RCC 7860 (cell line): ENCODE measurements around the gene MYL11.

Source experiments
- DNase-seq: peaks from one replicate; pipeline ENCODE4 v3.0.0-alpha.2; 2015; ENCODE audit warnings: low spot score
- FAIRE-seq: peaks from 2 replicates; lab custom pipeline; 2012; peaks lifted over from hg19 to GRCh38; lab: Jason Lieb, UNC

MYL11 gene

DNA sequence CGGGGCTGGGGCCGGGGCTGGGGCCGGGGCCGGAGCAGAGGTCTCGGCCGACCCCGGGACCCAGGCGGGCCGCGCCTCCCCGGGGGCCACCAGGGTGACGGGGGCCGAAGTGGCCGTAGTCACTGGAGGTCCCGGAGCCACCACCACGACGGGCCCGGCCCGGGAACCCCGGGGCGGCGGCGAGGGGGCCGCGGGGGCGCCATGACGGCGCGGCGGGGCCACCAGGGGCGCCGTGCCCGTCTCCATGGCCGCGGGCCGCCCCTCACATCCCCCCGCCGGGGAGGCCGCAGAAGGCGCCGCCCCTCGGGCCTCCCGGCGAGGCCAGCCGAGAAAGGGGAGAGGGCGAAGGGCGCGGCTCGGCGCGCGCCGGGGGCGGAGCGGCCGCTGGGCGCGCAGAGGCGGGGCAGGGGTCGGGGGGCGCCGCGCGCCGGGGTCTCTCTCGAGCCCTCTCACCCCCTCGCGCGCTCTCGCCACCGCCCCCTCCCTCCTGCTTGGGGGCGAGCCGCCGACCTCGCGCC lies 4.6 kb upstream of the MYL11 start:
- no peak for FAIRE-seq
- no peak for DNase-seq

DNA sequence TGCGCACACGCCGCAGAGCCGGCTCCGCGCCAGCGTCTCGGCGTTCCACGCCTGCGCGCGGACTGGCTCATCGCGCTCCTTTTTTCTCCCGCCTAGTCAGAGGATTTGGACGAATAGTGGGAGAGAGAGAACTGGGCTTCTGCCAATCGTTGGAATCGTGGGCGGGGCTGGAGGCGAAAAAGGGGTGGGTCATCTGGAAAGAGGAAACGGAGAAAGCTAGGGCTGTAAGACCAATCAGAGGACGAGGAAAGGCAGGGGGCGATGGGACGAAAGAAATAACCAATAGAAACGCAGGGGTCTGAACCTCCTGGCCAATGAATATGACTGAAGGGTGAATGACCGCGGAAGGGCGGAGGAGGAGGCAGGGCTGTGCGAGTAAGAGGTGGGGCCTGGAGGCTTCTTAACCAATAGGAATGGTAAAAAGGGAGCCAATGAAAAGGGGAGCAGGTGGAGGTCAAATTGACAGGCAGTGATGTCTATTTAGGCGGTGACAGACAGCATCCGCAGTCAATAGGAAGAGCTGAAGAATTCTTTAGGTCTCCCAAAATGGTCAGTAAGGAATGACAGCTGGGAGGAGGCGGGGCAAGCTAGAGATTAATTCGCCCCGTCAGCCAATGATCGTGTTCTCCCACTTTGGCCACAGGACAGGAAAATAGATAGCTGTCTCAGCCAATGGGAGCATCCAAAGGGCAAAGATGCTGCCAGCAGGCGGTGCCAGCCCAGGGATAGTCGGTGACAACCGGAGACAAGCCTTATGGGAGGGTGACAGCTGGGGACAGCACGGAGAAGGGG lies 4.0 kb upstream of the MYL11 start, which contains the start of gene TBC1D10B:
TSS of gene TBC1D10B (minus strand) at position 39 of the 792 bp plus-strand sequence. CDS start 311 bp downstream, outside the sequence.
- FAIRE-seq (peak; percentile 98), DNase-seq (peak; percentile 100)

- FAIRE-seq (no peak), DNase-seq (no peak)
These were observed 3.3 kb upstream of the MYL11 start for GRCh38 chr16:30371248-30371816.

- FAIRE-seq (no peak), DNase-seq (no peak)
These were observed 2.4 kb upstream of the MYL11 start for GRCh38 chr16:30372038-30372712.

GRCh38 chr16:30372725-30373124 lies 1.9 kb upstream of the MYL11 start:
- FAIRE-seq (no peak), DNase-seq (no peak)

DNA sequence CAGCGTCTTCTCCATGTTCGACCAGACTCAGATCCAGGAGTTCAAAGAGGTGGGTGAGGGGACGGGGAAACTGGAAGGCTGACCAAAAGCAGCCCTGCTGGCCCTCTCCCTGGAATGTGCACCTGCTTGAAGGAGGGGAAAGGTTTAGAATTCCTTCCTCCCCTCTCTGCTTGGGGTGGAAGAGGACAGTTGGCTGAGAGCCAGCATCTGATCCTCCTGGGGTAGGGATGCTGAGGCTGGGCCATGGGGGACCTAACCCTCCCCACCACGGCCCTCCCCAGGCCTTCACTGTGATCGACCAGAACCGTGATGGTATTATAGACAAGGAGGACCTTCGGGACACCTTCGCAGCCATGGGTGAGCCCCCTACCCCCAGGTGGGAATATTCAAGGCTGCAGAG lies 1.3 kb downstream of the MYL11 start:
- no peak for DNase-seq
- no peak for FAIRE-seq

DNA sequence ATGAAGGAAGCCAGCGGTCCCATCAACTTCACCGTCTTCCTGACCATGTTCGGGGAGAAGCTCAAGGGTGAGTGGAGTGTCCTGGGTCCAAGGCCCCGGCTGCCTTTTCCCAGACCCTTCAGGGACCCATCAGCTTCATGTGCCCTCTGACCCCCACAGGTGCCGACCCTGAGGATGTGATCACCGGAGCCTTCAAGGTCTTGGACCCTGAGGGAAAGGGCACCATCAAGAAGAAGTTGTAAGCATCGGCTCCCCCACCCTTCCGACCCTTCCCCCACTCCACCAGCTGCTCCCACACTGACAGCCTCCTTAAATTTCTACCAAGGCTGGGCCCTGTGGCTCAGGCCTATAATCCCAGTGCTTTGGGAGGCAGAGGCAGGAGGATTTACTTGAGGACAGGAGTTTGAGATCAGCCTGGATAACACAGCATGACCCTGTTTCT lies 1.9 kb downstream of the MYL11 start:
- no peak for FAIRE-seq
- DNase-seq, result no peak

DNA sequence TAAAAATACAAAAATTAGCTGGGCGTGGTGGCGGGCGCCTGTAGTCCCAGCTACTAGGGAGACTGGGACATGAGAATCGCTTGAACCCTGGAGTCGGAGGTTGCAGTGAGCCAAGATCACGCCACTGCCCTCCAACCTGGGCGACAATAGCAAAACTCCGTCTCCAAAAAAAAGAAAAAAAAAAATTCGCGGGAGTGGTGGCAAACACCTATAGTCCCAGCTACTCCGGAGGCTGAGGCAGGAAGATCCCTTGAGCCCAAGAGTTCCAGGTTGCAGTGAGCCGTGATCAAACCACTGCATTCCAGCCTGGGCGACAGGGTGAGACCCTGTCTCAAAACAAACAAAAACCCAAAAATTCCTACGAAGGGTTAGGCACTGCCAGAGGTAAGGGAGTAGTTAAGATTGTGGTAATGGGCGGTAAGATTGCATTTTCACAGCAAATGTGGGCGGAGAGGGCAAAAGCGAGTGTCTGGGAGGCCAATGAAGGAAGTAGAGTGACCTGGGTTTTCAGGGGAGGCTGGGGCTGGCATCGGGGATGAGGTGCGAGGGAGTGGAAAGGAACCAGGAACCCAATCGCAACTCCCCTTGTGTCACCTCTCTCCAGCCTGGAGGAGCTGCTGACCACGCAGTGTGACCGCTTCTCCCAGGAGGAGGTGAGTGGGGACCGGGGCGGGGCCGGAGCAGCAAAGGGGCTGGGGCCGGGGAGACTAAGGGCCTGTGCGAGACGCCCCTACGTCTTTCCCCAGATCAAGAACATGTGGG lies 2.6 kb downstream of the MYL11 start:
- no peak for FAIRE-seq
- no peak for DNase-seq

DNA sequence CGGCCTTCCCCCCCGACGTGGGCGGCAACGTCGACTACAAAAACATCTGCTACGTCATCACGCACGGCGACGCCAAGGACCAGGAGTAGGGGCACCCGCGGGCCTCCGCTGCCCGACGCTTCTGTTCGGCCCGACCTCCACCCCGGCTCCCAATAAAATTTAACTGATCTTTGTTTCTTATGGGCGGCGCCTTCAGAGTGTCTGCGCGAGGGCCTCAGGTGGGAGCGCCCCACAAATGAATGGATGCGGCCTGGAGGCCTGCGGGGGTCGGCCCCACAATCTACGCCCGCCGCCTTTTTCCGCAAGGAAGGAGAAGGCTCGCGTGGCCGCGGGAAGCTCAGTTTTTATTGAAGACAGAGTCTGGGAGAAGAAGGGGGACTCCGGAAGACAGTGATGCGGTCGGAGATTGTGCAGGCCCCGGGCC lies 3.2 kb downstream of the MYL11 start:
- no peak for FAIRE-seq
- peak; percentile 62 for DNase-seq

DNA sequence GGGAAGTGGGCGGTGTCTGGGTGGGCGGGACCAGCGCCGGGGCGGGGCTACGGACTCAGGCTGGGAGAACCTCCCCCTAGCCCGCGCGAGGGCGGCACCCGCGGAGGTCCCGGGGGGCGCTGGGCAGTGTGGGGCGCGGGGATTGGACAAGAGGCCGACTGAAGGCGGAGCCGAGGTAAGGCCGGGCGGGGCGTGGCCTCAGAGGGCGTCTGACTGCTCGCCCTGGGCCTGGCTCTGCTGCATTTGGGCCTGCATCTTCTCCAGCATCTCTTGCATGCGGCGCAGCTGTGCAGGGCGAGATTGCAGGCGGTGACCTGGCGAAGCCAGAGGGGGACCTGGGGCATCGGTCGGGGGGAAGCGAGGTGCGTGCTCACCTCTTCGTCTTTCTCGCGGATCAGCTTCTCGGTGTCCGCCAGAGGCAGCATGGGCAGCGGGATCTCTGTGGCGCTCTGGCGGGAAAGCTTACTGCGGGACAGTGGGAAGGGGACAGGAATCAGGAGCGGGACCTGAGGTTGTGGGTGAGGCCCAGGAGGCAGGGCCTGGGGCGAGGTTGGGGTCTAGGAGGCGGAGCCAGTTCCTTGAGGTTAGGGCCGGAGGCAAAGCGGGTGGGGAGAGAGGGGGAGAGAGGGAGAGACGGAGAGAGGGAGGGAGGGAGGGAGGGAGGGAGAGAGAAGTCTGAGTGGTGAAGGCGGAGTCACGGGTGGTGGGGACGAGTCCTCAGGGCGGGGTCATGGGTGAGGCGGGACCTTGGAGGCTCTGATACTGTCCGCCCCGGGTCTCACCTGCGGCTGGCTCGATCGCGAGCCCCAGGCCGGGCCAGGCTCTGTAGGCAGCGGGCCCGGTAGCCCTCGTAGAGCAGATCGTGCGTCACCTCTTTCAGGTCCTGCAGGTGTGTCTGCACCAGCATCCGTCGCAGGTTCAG lies 3.9 kb downstream of the MYL11 start:
- FAIRE-seq (peak; percentile 35), DNase-seq (peak; percentile 86)

DNA sequence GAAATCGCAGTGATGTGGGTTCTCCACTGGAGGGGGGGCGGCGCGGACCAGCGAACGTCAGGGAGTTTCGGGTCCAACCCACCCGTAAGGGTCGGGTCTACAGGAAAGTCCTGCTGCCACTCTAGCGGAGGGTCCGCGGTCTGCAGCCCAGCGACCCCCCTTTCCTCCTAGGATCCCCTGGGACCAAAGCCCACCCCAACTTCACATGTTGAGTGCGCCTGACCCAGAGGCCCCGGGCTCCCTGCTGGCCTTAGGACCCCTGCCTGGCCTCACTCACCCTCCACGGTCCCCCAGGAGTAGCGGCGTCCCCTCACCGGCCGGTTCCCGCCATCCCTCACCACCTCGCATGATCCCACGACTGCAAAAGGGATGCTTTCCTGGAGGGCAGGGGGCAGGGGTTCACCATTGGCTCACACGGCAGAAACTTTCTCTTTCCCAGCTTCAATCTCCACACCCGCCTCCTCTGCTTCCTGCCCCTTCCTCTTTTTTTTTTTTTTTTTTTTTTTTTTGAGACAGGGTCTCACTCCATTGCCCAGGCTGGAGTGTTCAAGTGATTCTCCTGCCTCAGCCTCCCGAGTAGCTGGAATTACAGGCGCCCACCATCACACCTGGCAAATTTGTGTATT lies 4.7 kb downstream of the MYL11 start:
- DNase-seq, result no peak
- no peak for FAIRE-seq

DNA sequence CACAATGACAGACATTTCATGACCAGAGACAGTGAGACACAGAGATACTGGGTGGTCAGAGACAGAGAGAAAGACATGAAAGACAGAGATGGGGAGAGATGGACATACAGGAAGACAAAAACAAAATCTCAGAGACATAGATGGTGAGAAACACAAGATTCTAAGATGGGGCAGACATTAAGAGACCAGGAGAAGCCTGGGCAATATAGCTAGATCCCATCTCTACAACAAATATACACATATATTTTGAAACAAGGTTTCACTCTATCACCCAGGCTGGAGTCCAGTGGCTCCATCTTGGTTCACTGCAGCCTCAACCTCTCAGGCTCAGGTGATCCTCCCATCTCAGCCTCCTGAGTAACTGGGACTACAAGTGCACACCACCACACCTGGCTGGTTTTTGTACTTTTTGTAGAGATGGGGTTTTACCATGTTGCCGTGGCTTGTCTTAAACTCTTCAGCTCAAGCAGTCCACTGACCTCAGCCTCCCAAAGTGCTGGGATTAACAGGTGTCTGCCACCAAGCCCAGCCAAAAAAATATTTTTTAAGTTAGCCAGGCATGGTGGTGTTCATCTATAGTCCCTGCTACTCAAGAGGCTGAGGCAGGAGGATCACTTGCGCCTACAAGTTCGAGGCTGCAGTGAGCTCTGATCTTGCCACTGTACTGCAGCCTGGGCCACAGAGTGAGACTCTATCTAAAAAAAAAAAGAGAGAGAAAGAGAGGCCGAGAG lies 5.6 kb downstream of the MYL11 start:
- DNase-seq, result no peak
- FAIRE-seq, result no peak

- FAIRE-seq (no peak), DNase-seq (no peak)
These were observed 6.2 kb downstream of the MYL11 start for GRCh38 chr16:30380803-30381208.

DNA sequence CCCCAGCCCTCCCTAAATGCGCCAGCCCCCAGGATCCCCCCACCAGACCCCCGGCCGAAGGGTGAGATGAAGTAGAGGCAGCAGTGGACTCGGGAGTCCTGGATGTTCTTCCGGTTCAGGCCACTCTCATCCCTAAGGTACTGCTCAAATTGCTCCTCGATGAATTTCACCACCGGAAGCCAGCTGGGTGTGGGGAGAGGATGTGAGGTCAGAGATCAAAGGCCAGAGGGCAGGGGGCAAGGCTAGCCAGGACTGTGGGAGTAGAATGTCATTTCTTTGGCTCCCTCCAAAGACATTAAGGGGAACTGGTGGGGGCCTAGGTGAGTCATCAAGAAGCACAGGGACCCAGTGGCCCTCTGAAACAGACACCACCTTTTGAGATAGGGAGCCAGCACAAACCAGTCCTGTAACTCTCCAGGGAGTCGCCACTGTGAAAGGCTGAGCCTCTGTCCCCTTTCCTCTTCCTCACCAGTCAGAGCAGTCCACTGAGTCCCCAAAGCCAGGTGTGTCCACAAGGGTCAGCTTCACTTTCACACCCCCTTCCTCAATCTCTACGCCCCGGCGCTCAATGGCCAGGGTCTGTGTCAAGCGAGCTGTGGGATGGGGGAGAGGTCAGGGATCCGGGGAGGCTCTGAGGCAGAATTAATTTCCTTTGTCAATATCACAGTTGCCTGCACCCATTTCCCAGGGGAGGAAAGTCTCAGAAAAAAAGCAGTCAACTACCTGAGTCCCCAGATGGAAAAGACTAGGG lies 6.9 kb downstream of the MYL11 start:
- no peak for FAIRE-seq
- DNase-seq, result no peak

- FAIRE-seq, result no peak
- no peak for DNase-seq
These were observed 7.7 kb downstream of the MYL11 start, which contains the start of gene SEPTIN1 for GRCh38 chr16:30382111-30382881. TSS of gene SEPTIN1 (minus strand) at chr16:30382561. CDS start at chr16:30382542, 19 bp downstream.

DNA sequence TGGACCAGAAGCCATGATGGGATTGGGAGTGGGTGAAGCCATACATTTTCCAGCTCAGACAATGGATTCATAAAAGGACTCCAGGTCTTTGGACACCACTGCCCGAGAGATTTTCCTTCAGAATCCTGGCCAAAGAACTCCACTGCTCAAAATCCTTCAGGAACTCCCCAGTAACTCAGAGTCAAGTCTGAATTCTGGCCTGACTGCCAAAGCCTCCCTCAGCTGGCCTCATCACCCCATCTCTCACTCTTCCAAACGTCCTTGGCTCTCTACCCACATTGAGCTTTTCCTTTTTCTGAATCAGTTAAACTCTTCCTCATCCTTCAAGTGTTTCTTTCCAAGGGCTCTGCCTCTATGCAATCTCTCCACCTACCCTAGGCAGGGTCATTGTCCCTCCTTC lies 8.9 kb downstream of the MYL11 start:
- no peak for DNase-seq
- no peak for FAIRE-seq

DNA sequence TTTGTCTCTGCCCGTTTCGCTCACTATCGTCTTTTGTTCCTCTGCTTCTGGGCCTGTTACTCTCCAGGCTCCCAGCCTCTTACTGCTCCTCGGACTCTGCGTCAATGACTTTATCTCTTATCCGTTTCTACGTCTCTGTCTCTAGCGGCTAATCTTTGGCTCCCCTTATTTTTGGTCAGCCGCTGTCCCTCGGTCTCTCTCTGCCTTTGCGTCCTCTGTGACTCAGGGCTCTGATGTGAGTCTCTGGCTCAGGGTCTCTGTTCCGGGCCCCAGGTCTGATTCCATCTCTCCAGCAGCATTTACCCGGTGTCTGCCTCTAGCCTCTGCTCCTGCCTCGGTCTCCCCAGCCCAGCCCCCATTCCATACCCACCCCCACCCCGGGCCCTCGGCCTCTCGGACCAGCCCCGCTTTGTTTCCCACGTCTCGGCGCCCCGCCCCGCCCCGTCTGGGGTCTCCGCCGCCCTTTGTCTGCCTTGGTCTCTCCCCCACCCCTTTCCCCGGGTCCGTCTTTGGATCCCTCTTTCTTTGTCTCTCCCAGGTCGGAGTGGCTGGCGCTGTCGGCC lies 20.1 kb downstream of the MYL11 start:
- FAIRE-seq, result no peak
- no peak for DNase-seq
